Stomach (tissue), 4 donors: ENCODE results near the gene PON3.

Source experiments
- POLR2A ChIP-seq, 4 donors: fragments of 450-650 bp; IDR thresholded peaks; one replicate each; pipeline ENCODE4 v1.6.1; 2016; ENCODE audit warnings: antibody characterized with exemption in 4 of 4, control low read depth in 2 of 4, mild to moderate bottlenecking in 1 of 4, moderate library complexity in 1 of 4
- POLR2AphosphoS5 ChIP-seq, 3 donors: sonication (generic); formaldehyde crosslinking; IDR thresholded peaks; one replicate each; pipeline ENCODE4 v1.6.1; 2016; ENCODE audit warnings: antibody characterized with exemption in 3 of 3

DNA sequence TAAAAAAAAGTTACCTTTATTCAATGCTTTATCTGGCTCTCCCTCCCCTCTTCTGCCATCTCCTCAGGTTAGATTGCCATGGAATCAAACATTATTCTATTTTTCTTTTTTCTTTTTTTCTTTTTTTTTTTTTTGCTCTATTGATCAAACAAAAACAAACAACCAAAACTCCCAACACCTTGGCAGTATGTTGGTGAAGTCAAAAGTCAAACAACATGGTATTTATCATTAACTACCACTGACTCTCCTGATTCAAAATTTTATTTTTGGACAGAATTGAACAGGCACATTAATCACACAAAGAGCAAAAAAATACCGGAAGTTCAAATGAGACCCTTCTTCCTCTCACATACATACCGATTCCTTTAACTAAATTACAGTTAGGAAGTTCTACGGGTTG, 78.2 kb downstream of the PON3 start:
- TF ChIP-seq POLR2AphosphoS5 (IDR thresholded peaks at IDR 0.05): no peak
- no peak for TF ChIP-seq POLR2A (IDR thresholded peaks at IDR 0.05)
